Measurements from ENCODE around the gene MAPKAPK3.

Gene MAPKAPK3

DNA sequence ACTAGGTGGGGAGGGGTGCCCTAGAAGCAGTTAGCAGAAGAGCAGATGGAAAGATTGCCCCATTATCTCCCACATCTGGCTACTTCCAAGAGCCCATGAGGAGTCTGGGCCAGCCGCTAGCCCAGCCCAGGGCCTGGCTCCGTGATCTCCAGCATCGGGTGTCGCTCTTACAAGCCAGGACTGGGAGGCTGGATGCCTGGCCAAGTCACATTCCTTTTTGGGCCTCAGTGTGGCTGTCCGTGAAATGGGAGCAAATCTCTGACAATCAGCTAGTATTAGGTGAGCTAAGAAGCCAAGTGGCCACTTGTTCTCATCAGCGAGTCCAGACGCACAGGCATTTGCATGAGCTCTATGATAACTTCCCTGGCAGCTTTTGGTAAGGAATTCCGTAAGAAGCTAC is 34.5 kb downstream of the MAPKAPK3 start:
- Histone ChIP-seq H3K9ac (ENCODE audit: low read length in 5 of 5) (no peak overlapping the region), H3K4me1 (ENCODE audit: control insufficient read depth in 5 of 5, insufficient read depth in 5 of 5, low read length in 5 of 5) (peaks cover 0 to 9% (median 0%) of the 10 kb centered on the region in 5 donors), H3K27ac (ENCODE audit: low read depth, low read length) (no peak overlapping the region), H3K27me3 (ENCODE audit: control insufficient read depth in 5 of 5, insufficient read depth in 4 of 5, low read length in 5 of 5) (peaks cover 0 to under 1% (median 0%) of the 10 kb centered on the region in 5 donors), H3K4me3 (ENCODE audit: low read depth in 1 of 5, low read length in 5 of 5) (no peak overlapping the region), H3K9me3 (ENCODE audit: control insufficient read depth in 5 of 5, low read length in 5 of 5) (no peaks in the 10 kb centered on the region), H3K36me3 (ENCODE audit: control insufficient read depth in 5 of 5, insufficient read depth in 5 of 5, low read length in 5 of 5) (peaks cover 0 to 28% (median 26%) of the 10 kb centered on the region in 5 donors)

DNA sequence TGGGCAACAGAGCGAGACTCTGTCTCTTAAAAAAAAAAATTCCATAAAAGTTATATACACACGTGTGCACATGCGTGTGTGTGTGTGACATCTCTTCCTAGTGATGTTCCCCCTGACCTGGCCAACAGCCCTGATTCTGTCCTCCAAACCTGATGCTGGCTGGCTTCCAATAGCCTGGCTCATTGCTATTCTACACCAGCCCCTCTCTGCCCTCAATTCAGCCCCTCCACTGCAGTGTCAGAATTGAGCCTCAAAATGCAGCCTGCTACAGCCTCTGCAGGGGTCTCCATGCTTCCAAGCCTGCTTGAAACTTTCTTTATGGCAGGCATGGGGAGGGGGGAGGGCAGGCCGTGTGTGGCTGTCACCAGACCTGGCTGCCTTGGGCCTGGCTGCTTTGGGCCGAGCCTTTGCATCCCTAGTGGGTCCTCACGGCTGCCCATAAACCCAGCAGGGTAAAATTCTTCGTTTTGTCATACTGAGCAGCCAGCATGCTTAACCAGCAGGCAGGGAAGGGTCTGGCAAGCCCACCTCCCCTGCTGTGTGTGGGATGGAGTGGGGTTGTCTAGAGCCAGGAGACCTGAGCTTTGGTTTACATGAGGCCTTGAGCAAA is 35.1 kb downstream of the MAPKAPK3 start:
- peaks cover 0 to 9% (median 0%) of the 10 kb centered on the region in 5 donors for H3K4me1 ChIP-seq (ENCODE audit: control insufficient read depth in 5 of 5, insufficient read depth in 5 of 5, low read length in 5 of 5)
- H3K9me3 ChIP-seq (ENCODE audit: control insufficient read depth in 5 of 5, low read length in 5 of 5) = no peaks in the 10 kb centered on the region
- H3K27me3 ChIP-seq (ENCODE audit: control insufficient read depth in 5 of 5, insufficient read depth in 4 of 5, low read length in 5 of 5) = peaks cover 0 to 4% (median 0%) of the 10 kb centered on the region in 5 donors
- H3K27ac ChIP-seq (ENCODE audit: low read depth, low read length) = no peak overlapping the region
- H3K36me3 ChIP-seq (ENCODE audit: control insufficient read depth in 5 of 5, insufficient read depth in 5 of 5, low read length in 5 of 5) = peaks cover 0 to 23% (median 21%) of the 10 kb centered on the region in 5 donors
- H3K9ac ChIP-seq (ENCODE audit: low read length in 5 of 5) = no peak overlapping the region
- no peak overlapping the region for H3K4me3 ChIP-seq (ENCODE audit: low read depth in 1 of 5, low read length in 5 of 5)

DNA sequence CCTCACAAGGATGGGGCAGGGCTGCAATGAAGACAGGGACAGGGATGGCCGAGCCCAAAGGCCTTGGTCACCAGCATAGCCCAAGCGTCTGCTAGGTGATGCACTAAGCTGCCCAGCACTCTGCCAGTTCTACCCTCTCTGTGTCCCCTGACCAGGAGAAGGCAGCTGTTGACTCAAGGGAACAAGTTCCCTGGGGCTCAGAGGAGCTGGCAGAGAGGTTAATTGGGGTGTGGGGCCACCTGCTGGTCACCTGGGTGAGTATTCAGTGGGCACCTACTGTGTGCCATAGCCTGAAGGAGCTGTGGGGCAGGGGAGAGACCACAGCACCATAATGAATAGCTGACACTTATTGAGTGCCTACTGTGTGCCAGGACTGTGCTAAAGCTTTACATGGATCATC is 35.8 kb downstream of the MAPKAPK3 start:
- peaks cover 0 to 4% (median 0%) of the 10 kb centered on the region in 5 donors for H3K27me3 ChIP-seq (ENCODE audit: control insufficient read depth in 5 of 5, insufficient read depth in 4 of 5, low read length in 5 of 5)
- no peaks in the 10 kb centered on the region for H3K9me3 ChIP-seq (ENCODE audit: control insufficient read depth in 5 of 5, low read length in 5 of 5)
- no peak overlapping the region for H3K9ac ChIP-seq (ENCODE audit: low read length in 5 of 5)
- no peak overlapping the region for H3K27ac ChIP-seq (ENCODE audit: low read depth, low read length)
- H3K36me3 ChIP-seq (ENCODE audit: control insufficient read depth in 5 of 5, insufficient read depth in 5 of 5, low read length in 5 of 5) = peaks cover 0 to 16% (median 14%) of the 10 kb centered on the region in 5 donors
- no peak overlapping the region for H3K4me3 ChIP-seq (ENCODE audit: low read depth in 1 of 5, low read length in 5 of 5)
- peaks cover 0 to 9% (median 0%) of the 10 kb centered on the region in 5 donors for H3K4me1 ChIP-seq (ENCODE audit: control insufficient read depth in 5 of 5, insufficient read depth in 5 of 5, low read length in 5 of 5)

DNA sequence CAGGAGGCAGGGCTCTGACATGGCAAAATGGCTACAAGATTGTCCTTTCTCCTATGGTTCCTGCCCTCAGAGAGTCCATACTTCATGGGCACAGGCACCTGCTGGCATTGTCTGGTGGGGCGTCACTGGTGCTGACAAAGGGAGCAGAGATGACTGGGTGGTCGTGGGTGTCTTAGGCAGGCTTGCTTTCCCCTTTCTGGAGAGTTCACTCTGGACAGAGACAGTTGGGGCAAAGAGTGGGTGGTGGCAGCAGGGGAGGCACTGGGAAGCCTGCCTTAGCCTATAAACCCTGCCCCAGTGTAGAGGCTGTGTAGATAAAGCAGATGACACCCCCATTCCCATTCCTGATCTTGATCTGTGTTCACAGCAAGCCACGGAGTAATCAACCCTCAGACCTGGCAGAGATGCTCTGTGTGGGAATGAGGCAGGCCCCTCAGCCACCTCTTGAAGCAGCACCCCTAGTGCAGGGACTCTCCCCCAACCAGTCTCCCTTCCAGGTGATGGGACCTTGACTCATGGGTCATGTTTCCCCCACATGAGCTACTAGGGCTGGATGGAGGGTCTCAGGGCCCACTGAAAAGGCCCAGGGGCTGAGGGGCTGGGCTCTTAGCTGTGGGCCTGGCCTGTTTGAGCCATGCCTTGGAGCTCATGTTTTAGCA is 37.1 kb downstream of the MAPKAPK3 start:
- Histone ChIP-seq H3K27me3 (ENCODE audit: control insufficient read depth in 5 of 5, insufficient read depth in 4 of 5, low read length in 5 of 5) (peaks cover 0 to 4% (median 3%) of the 10 kb centered on the region in 5 donors), H3K4me3 (ENCODE audit: low read depth in 1 of 5, low read length in 5 of 5) (no peak overlapping the region), H3K4me1 (ENCODE audit: control insufficient read depth in 5 of 5, insufficient read depth in 5 of 5, low read length in 5 of 5) (peaks cover 0 to 7% (median 0%) of the 10 kb centered on the region in 5 donors), H3K36me3 (ENCODE audit: control insufficient read depth in 5 of 5, insufficient read depth in 5 of 5, low read length in 5 of 5) (peaks cover 0 to 5% (median 2%) of the 10 kb centered on the region in 5 donors), H3K9me3 (ENCODE audit: control insufficient read depth in 5 of 5, low read length in 5 of 5) (no peaks in the 10 kb centered on the region), H3K9ac (ENCODE audit: low read length in 5 of 5) (no peak overlapping the region), H3K27ac (ENCODE audit: low read depth, low read length) (no peak overlapping the region)

DNA sequence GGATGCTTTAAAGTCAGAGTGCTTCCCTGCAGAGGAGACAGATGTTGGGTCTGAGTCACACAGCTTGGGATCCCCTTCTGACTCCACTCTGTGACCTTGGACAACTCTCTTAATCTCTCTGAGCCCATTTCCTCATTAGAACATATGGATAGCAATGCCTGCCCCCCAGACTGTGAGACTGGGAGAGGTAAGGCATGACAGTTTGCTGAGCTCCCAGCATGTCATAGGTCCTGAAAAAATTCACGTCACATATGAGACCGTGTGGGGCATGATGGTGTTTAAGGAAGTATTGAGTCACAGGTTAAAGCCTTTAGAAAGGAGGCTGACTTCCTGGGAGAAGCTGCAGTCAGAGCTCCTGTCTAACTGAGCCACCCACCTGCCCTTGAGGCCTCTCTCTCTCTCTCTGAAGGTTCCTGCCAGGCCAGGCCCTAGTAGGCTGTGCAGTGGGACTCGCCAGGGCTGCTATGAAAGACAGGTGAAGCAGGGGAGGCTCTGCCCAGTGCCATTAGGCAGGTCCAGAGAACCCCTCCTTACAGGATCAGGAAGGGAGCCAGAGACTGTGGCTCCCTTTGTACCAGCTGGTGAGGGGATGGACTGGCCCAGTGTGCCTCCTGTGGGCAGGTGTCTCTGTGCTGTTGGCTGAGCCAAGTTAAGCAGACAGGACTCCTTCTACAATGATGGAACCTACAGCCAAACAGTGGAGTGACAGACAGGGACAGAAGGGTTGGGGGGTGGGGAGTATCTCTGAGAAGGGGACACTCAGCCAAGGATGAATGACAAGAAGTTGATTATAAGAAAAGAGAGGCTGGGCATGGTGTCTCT is 38.3 kb downstream of the MAPKAPK3 start:
- Histone ChIP-seq H3K4me3 (ENCODE audit: low read depth in 1 of 5, low read length in 5 of 5) (no peak overlapping the region), H3K4me1 (ENCODE audit: control insufficient read depth in 5 of 5, insufficient read depth in 5 of 5, low read length in 5 of 5) (no peaks in the 10 kb centered on the region), H3K36me3 (ENCODE audit: control insufficient read depth in 5 of 5, insufficient read depth in 5 of 5, low read length in 5 of 5) (peaks cover 0 to 2% (median 0%) of the 10 kb centered on the region in 5 donors), H3K27ac (ENCODE audit: low read depth, low read length) (no peak overlapping the region), H3K9ac (ENCODE audit: low read length in 5 of 5) (no peak overlapping the region), H3K9me3 (ENCODE audit: control insufficient read depth in 5 of 5, low read length in 5 of 5) (no peaks in the 10 kb centered on the region), H3K27me3 (ENCODE audit: control insufficient read depth in 5 of 5, insufficient read depth in 4 of 5, low read length in 5 of 5) (peaks cover 0 to 4% (median 3%) of the 10 kb centered on the region in 5 donors)

DNA sequence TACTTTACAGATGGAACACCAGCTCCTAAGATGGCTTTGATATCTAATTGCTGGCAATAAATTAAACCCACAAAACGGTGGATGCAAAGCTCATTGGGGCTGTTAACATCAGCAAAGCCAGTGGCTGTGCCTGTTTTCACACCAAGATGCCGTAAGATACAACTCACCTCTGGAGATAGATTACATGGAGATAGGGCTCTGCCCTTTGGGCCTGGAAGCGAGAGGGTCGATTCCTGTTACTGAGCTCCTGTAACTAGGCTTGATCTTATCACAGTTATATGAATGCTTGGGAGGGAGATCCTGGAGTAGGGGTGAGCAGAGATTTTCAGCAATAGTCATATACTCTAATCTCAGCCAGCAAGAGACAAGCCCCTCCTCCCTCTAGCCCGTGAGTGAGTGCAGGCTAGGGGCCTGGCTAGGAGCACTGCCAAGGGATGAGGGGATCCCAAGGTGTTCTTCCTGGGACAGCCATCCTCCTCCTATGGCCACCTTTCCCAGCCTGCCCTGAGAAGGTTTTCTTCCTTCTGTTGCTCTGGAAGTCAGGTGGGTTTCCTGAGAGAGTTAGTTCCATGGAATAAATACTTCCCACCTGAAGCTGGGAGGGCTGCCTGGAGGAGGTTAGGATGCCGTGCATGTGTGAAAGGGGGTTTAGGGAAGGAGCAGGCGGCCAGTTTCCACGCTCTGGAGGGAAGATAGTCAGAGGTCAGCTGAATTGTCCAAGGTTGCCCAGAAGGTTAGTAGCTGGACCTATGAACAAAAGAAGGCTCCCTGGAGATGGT is 39.7 kb downstream of the MAPKAPK3 start:
- H3K4me1 ChIP-seq (ENCODE audit: control insufficient read depth in 5 of 5, insufficient read depth in 5 of 5, low read length in 5 of 5) = no peaks in the 10 kb centered on the region
- peaks cover 0 to 4% (median 3%) of the 10 kb centered on the region in 5 donors for H3K27me3 ChIP-seq (ENCODE audit: control insufficient read depth in 5 of 5, insufficient read depth in 4 of 5, low read length in 5 of 5)
- no peak overlapping the region for H3K4me3 ChIP-seq (ENCODE audit: low read depth in 1 of 5, low read length in 5 of 5)
- H3K9me3 ChIP-seq (ENCODE audit: control insufficient read depth in 5 of 5, low read length in 5 of 5) = no peaks in the 10 kb centered on the region
- no peaks in the 10 kb centered on the region for H3K36me3 ChIP-seq (ENCODE audit: control insufficient read depth in 5 of 5, insufficient read depth in 5 of 5, low read length in 5 of 5)
- H3K9ac ChIP-seq (ENCODE audit: low read length in 5 of 5) = no peak overlapping the region
- H3K27ac ChIP-seq (ENCODE audit: low read depth, low read length) = no peak overlapping the region

DNA sequence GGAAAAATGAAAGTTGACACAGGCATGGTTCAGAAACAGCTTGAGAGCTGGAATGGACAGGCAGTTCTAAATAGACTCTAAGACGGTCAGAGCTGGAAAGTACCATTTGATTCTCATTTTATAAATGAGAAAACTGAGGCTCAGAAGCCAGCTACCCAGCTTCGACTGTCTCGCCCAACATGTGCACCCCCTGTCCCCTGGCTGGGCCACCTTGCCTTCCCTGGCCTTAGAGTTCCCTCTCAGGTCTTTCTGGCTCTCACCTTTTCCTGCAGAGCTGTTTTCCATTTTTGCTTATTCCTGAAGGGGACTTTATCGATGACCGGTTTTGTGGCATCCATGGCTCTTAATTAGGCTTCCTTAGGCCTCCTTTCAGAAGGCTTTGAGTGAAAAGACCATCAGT is 40.5 kb downstream of the MAPKAPK3 start:
- Histone ChIP-seq H3K27ac (ENCODE audit: low read depth, low read length) (no peak overlapping the region), H3K4me1 (ENCODE audit: control insufficient read depth in 5 of 5, insufficient read depth in 5 of 5, low read length in 5 of 5) (no peaks in the 10 kb centered on the region), H3K27me3 (ENCODE audit: control insufficient read depth in 5 of 5, insufficient read depth in 4 of 5, low read length in 5 of 5) (peaks cover 0 to 4% (median 3%) of the 10 kb centered on the region in 5 donors), H3K9me3 (ENCODE audit: control insufficient read depth in 5 of 5, low read length in 5 of 5) (no peaks in the 10 kb centered on the region), H3K4me3 (ENCODE audit: low read depth in 1 of 5, low read length in 5 of 5) (no peak overlapping the region), H3K36me3 (ENCODE audit: control insufficient read depth in 5 of 5, insufficient read depth in 5 of 5, low read length in 5 of 5) (no peaks in the 10 kb centered on the region), H3K9ac (ENCODE audit: low read length in 5 of 5) (no peak overlapping the region)

DNA sequence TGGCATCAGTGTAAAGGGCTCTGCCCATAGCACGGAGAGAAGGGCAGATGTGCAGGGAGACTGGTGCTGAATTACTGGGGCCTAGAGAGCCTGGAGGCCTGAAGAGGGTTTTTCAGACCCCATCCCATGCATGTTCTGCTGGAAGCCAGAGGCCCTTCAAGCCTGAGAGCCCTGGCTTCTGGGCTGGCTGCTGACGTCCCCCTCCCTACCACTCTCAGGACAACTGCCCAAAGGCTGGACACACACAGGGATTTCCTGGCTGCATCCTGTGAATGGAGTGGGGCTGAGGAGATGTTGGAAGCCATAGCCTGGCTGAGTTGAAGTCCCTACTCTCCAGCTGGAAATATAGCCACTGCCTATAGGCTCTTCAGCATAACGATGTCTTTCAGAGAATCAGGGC is 40.9 kb downstream of the MAPKAPK3 start:
- no peaks in the 10 kb centered on the region for H3K36me3 ChIP-seq (ENCODE audit: control insufficient read depth in 5 of 5, insufficient read depth in 5 of 5, low read length in 5 of 5)
- peaks cover 0 to 4% (median 3%) of the 10 kb centered on the region in 5 donors for H3K27me3 ChIP-seq (ENCODE audit: control insufficient read depth in 5 of 5, insufficient read depth in 4 of 5, low read length in 5 of 5)
- no peaks in the 10 kb centered on the region for H3K9me3 ChIP-seq (ENCODE audit: control insufficient read depth in 5 of 5, low read length in 5 of 5)
- no peak overlapping the region for H3K27ac ChIP-seq (ENCODE audit: low read depth, low read length)
- H3K4me1 ChIP-seq (ENCODE audit: control insufficient read depth in 5 of 5, insufficient read depth in 5 of 5, low read length in 5 of 5) = no peaks in the 10 kb centered on the region
- H3K4me3 ChIP-seq (ENCODE audit: low read depth in 1 of 5, low read length in 5 of 5) = no peak overlapping the region
- H3K9ac ChIP-seq (ENCODE audit: low read length in 5 of 5) = no peak overlapping the region

DNA sequence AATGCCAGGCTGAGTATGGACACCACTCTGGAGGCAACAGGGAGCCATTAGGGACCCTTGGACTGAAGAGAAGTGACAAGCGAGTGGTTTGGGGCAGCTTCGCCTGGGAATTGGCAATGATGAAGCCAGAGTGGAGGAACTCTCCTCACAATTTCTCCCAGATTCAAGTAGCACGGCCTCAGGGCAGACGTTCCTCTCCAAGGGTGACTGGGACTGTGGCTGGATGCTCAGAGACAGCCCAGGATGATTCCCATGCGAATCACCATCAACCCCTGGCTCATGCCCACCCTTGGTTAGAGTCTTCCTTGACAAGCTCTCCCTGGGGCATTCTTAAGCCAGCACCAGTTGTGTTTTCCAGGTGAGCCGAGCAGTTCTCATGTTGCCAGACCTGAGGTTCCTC is 41.5 kb downstream of the MAPKAPK3 start:
- H3K9ac ChIP-seq (ENCODE audit: low read length in 5 of 5) = no peak overlapping the region
- H3K4me1 ChIP-seq (ENCODE audit: control insufficient read depth in 5 of 5, insufficient read depth in 5 of 5, low read length in 5 of 5) = peaks cover 0 to 4% (median 0%) of the 10 kb centered on the region in 5 donors
- no peaks in the 10 kb centered on the region for H3K9me3 ChIP-seq (ENCODE audit: control insufficient read depth in 5 of 5, low read length in 5 of 5)
- H3K27ac ChIP-seq (ENCODE audit: low read depth, low read length) = no peak overlapping the region
- H3K4me3 ChIP-seq (ENCODE audit: low read depth in 1 of 5, low read length in 5 of 5) = no peak overlapping the region
- H3K36me3 ChIP-seq (ENCODE audit: control insufficient read depth in 5 of 5, insufficient read depth in 5 of 5, low read length in 5 of 5) = no peaks in the 10 kb centered on the region
- peaks cover 0 to 4% (median 3%) of the 10 kb centered on the region in 5 donors for H3K27me3 ChIP-seq (ENCODE audit: control insufficient read depth in 5 of 5, insufficient read depth in 4 of 5, low read length in 5 of 5)

Data from subcutaneous abdominal adipose tissue (tissue), 5 donors.